ENCODE results near the gene EME2.

EME2 gene

DNA sequence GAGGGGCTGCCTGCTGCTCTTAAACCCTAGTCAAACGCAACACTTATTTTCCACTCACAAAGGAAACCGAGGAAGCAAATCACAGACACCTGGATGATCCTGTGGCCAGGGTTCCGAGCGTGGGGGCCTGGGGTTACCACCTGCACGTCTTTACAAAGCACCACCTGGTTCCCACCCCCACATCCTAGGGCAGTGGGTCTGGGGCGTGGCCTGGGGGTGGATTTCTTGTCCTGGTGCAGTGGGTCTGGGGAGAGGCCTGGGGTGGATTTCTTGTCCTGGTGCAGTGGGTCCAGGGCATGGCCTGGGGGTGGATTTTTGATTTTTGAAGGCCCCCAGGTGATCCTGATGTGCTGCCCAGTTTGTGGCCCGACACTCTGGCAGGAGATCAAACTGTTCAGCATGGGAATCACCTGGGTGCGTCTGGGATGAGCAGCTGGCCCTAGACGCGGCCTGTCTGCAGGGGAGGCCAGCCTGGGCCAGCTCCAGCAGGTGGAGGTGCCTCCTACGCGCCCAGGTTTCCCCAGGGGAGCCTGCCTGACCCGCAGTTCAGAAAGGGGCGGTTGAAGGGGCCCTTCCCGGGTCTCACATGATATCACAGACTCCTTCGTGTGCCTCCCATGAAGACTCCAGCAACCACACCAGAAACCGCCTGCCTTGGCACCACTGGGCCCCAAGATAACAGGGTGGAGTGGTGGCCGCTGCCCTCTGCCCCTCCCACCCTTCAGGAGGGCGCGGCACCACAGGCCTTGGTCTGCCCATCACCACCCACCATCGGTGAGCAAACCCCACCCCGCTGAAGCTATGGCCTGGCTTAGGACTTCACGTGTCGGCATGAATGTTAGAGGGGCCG is 47.7 kb downstream of the EME2 start:
- no peak for DNase-seq (ENCODE audit: low read depth, low spot score)
- TF ChIP-seq, protein P1, sequence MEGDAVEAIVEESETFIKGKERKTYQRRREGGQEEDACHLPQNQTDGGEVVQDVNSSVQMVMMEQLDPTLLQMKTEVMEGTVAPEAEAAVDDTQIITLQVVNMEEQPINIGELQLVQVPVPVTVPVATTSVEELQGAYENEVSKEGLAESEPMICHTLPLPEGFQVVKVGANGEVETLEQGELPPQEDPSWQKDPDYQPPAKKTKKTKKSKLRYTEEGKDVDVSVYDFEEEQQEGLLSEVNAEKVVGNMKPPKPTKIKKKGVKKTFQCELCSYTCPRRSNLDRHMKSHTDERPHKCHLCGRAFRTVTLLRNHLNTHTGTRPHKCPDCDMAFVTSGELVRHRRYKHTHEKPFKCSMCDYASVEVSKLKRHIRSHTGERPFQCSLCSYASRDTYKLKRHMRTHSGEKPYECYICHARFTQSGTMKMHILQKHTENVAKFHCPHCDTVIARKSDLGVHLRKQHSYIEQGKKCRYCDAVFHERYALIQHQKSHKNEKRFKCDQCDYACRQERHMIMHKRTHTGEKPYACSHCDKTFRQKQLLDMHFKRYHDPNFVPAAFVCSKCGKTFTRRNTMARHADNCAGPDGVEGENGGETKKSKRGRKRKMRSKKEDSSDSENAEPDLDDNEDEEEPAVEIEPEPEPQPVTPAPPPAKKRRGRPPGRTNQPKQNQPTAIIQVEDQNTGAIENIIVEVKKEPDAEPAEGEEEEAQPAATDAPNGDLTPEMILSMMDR (IDR thresholded peaks at IDR 0.05; ENCODE audit: insufficient read depth, low read length, missing control alignments): no peak
- no peak overlapping the region for H3K4me3 ChIP-seq (ENCODE audit: low read depth, low read length)
- CTCF ChIA-PET: no interaction called here
- POLR2A ChIA-PET: no interaction called here

DNA sequence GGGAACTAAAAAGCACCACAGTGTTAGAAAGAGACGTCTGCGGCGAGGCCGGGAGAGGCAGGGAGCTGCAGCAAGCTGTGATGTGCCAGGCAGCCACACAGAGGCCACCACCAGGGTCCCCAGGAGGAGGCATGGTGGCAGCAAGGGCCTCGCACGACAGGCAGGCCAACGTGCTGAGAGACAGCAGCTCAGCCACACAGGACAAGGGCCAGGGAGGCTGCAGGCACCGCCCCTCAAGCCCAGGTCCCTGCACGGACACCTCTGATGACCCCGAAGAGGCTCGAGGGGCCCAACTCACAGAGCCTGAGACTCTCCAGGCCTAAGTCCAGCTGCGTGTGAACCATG is 48.3 kb downstream of the EME2 start:
- DNase-seq (ENCODE audit: low read depth, low spot score): no peak
- ChIA-PET CTCF (no interaction called here), POLR2A (no interaction called here)
- H3K4me3 ChIP-seq (ENCODE audit: low read depth, low read length): no peak overlapping the region
- TF ChIP-seq, protein P1 (IDR thresholded peaks at IDR 0.05; ENCODE audit: insufficient read depth, low read length, missing control alignments): no peak

DNA sequence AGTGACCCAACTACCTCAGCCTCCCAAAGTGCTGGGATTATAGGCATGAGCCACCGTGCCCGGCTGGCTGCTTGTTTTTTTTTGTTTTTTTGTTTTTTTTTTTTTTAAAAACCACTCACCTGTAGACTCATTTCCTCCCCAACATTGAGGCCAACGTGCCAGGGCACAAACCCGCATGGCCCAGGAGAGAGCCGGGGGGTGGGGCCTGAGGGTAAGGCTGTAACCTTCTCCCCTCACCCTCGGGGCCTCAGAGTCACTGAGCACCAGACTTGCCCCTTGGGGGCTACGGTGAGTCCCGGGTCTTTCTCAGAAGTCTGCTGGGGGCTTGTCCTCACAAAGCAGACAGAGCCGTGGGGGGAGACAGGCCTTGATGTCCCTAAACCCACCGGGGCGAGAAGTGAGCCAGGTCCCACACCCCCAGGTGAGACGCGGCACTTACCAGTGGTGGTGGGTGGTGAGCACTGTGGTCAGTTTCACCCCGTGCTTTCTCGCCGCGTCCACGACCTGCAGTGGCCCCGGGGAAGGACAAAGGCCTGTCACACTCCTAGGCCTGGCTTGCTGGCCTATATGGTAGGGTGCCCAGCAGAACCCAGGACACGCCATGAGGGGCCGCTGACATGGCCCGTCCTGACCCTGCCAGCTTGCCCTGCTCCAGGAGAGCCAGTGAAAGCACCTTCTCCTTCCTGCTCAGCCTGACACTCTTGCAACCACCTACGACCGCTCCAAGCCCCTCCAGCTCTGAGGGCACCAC is 49.4 kb downstream of the EME2 start:
- TF ChIP-seq, protein P1 (IDR thresholded peaks at IDR 0.05; ENCODE audit: insufficient read depth, low read length, missing control alignments): no peak
- DNase-seq (ENCODE audit: low read depth, low spot score): no peak
- ChIA-PET POLR2A (no interaction called here), CTCF (interaction anchor here (0.7 kb wide), 1 partner anchor 39 kb away, joined by 3 read pairs; the partner anchor contains the start of genes NUBP2 and SPSB3)
- no peak overlapping the region for H3K4me3 ChIP-seq (ENCODE audit: low read depth, low read length)

DNA sequence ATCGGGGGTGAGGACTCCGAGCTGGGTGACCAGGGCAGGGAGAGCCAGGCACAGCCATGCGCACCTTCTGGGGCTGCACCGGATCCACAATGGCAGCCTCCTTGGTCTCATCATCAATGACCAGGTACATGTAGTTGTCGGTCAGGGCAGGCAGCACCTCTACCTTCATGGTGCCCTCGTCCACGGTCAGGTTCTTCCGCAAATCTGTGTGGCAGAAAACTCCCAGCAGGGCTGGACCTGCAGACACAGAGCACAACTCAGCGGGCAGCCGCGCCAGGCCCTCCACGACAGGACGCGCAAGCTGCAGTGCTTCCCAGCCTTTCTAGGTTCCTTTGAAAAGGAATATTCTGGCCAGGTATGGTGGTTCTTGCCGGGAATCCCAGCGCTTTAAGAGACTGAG is 50.2 kb downstream of the EME2 start:
- no peak for DNase-seq (ENCODE audit: low read depth, low spot score)
- no peak overlapping the region for H3K4me3 ChIP-seq (ENCODE audit: low read depth, low read length)
- POLR2A ChIA-PET: no interaction called here
- CTCF ChIA-PET: interaction anchor here (0.7 kb wide), 1 partner anchor 40 kb away, joined by 3 read pairs; the partner anchor contains the start of genes NUBP2 and SPSB3
- TF ChIP-seq, protein P1 (IDR thresholded peaks at IDR 0.05; ENCODE audit: insufficient read depth, low read length, missing control alignments): no peak

DNA sequence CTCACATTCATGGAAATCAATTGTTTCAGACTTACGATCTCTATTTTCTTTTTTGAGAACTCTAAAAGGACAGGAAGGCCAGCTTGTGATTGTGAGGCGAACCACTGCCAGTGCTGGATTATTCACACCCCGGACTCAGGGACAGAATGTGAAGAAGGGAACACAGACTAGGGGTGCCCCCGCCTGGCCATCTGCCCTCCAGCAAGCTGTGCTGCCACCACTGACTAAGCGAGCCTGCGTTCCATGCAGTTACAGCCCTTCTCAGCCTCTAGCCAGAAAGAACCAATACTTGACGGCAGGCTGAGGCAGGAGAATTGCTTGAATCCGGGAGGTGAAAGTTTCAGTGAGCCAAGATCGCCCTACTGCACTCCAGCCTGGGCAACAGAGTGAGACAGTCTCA is 51.2 kb downstream of the EME2 start:
- TF ChIP-seq, protein P1 (IDR thresholded peaks at IDR 0.05; ENCODE audit: insufficient read depth, low read length, missing control alignments): peak; percentile 47
- no peak for DNase-seq (ENCODE audit: low read depth, low spot score)
- ChIA-PET CTCF (interaction anchor here (0.6 to 1.6 kb wide), 5 partner anchors 22 to 126 kb away, joined by 3 to 4 read pairs (median 3); partner anchors contain the start of genes IGFALS and MAPK8IP3), POLR2A (interaction anchor here (1.2 kb wide), 1 partner anchor 41 kb away, joined by 3 read pairs; the partner anchor contains the start of genes NUBP2 and SPSB3)
- no peak overlapping the region for H3K4me3 ChIP-seq (ENCODE audit: low read depth, low read length)

DNA sequence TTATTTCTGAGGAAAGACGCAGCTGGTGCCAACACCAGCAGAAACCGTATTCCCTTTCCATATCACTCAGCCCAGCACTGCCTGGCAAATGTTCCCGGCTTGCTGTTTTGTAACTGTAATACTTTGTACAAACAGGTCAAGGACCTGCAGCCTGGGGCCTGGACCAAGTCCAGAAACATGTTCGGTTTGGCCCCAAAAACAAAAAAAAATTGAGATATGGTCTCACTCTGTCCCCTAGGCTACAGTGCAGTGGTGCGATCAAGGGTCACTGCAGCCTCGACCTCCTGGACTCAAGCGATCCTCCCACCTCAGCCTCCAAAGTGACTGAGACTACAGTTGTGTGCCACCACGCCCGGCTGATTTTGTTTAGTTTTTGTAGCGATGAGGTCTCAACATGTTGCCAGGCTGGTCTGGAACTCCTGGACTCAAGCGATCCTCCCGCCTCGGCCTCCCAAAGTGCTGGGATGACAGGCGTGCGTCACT is 52.8 kb downstream of the EME2 start:
- POLR2A ChIA-PET: no interaction called here
- CTCF ChIA-PET: interaction anchor here (1.1 kb wide), 1 partner anchor 33 kb away, joined by 5 read pairs; no protein-coding TSS in a partner anchor
- TF ChIP-seq, protein P1 (IDR thresholded peaks at IDR 0.05; ENCODE audit: insufficient read depth, low read length, missing control alignments): no peak
- H3K4me3 ChIP-seq (ENCODE audit: low read depth, low read length): peak overlapping the region; percentile 99
- no peak for DNase-seq (ENCODE audit: low read depth, low spot score)

Measured in AG04449 (cell line).